ENCODE measurements around the gene GLO1.

- TF ChIP-seq CTCF (IDR thresholded peaks at IDR 0.05), result no peak
- no peak for TF ChIP-seq EZH2 (IDR thresholded peaks at IDR 0.05; ENCODE audit: borderline replicate concordance, insufficient read depth, low read depth, low read length, poor library complexity, severe bottlenecking)
These were observed 71.7 kb downstream of the GLO1 start for GRCh38 chr6:38631186-38631783.

Measured in B cell (primary cell).